ENCODE results near the gene KRTAP29-1.

DNA sequence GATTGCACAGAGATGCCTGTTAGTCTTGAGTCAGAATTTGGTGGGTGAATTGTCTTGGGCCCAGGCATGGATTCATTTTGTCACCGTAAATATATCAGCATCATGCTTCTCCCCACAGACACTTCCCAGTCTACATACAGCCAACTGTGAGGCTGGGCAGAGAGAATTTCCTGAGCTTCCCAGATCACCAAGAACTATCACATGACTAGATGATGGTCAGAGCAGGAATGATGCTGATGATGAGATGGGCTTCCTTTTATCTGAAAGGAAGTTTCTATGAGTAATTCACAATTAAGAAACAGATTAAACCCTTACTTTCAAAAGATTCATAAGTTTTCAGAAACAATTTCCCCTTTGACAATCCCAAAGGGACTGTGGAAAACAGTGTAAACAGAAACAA is 47.8 kb downstream of the KRTAP29-1 start:
- TF ChIP-seq CTCF (IDR thresholded peaks at IDR 0.05) (no peak), POLR2A (IDR thresholded peaks at IDR 0.05) (no peak)

Measured in esophagus squamous epithelium (tissue), 4 donors.